MCF 10A (cell line): ENCODE data around the gene KLHDC4. TPM values are rescaled to one million over a fixed set of nuclear protein-coding genes. Genes with fewer than 3 reads are reported as not detected.

Experiments used
- BruUV-seq: library from RNA; stranded (reverse); fragments of 400-500 nt; replicated peaks from 2 replicates; lab custom pipeline; 2021; lab: Mats Ljungman, UMichigan
- CTCF ChIA-PET: fragments of 300-600 bp; sonication (Branson Sonifier 250); formaldehyde crosslinking; extraction: SDS; loops from one replicate; lab custom pipeline; 2021; ENCODE audit warnings: antibody characterized with exemption, inconsistent platforms; lab: Yijun Ruan, JAX
- POLR2A ChIA-PET: fragments of 300-600, 350-650 bp; sonication (Branson Sonifier 250); formaldehyde crosslinking; extraction: SDS; loops from one replicate; lab custom pipeline; 2020; ENCODE audit warnings: antibody characterized with exemption, inconsistent platforms; lab: Yijun Ruan, JAX
- DNase-seq: peaks from one replicate; pipeline ENCODE4 v3.0.0-alpha.2; 2018; ENCODE audit not compliant: unreplicated experiment
- H3K27ac Mint-ChIP-seq: one replicate; pipeline ENCODE4 v1.8.0; 2022; ENCODE audit warnings: mild to moderate bottlenecking, low read depth, mixed read lengths; ENCODE audit not compliant: unreplicated experiment
- H3K27me3 Mint-ChIP-seq: one replicate; pipeline ENCODE4 v1.8.0; 2022; ENCODE audit warnings: mixed read lengths; ENCODE audit not compliant: insufficient read depth, unreplicated experiment
- H3K36me3 Mint-ChIP-seq: one replicate; pipeline ENCODE4 v1.8.0; 2022; ENCODE audit warnings: mild to moderate bottlenecking, moderate library complexity, mixed read lengths; ENCODE audit not compliant: insufficient read depth, unreplicated experiment
- H3K4me1 Mint-ChIP-seq: one replicate; pipeline ENCODE4 v1.8.0; 2022; ENCODE audit warnings: mixed read lengths; ENCODE audit not compliant: insufficient read depth, unreplicated experiment
- H3K4me3 Mint-ChIP-seq: one replicate; pipeline ENCODE4 v1.8.0; 2022; ENCODE audit warnings: mild to moderate bottlenecking, moderate library complexity, mixed read lengths; ENCODE audit not compliant: unreplicated experiment
- H3K9me3 Mint-ChIP-seq: one replicate; pipeline ENCODE4 v1.8.0; 2022; ENCODE audit warnings: mixed read lengths; ENCODE audit not compliant: unreplicated experiment
- intact Hi-C: fragments of 100-400 bp; cut with micrococcal nuclease; formaldehyde crosslinking; loops from 2 replicates; pipeline ENCODE4 v1.14.1; 2022
- total RNA-seq: library from RNA; stranded (reverse); gene quantifications from 2 replicates; pipeline ENCODE4 v1.2.3, GENCODE V29; 2022
- TF ChIP-seq, protein P1 (sequence below): fragments of 200-600 bp; IDR thresholded peaks from one replicate; pipeline ENCODE4 v1.8.0; 2022; ENCODE audit warnings: antibody characterized with exemption, mild to moderate bottlenecking; ENCODE audit not compliant: unreplicated experiment

Gene KLHDC4
- total RNA-seq, 1 experiment from 2014 or later: 106 TPM

- BruUV-seq: no TSS peak
- ChIA-PET CTCF (interaction anchor here (1.1 kb wide), 1 partner anchor 71 kb away, joined by 4 read pairs; no protein-coding TSS in a partner anchor), POLR2A (interaction anchor here (0.7 kb wide), 1 partner anchor 10 kb away, joined by 3 read pairs; no protein-coding TSS in a partner anchor)
- H3K36me3 Mint-ChIP-seq: peaks cover 55% of the 10 kb centered on the region
- H3K27me3 Mint-ChIP-seq: no peaks in the 10 kb centered on the region
- DNase-seq: no peak
- H3K27ac Mint-ChIP-seq: no peak overlapping the region
- TF ChIP-seq, protein P1, sequence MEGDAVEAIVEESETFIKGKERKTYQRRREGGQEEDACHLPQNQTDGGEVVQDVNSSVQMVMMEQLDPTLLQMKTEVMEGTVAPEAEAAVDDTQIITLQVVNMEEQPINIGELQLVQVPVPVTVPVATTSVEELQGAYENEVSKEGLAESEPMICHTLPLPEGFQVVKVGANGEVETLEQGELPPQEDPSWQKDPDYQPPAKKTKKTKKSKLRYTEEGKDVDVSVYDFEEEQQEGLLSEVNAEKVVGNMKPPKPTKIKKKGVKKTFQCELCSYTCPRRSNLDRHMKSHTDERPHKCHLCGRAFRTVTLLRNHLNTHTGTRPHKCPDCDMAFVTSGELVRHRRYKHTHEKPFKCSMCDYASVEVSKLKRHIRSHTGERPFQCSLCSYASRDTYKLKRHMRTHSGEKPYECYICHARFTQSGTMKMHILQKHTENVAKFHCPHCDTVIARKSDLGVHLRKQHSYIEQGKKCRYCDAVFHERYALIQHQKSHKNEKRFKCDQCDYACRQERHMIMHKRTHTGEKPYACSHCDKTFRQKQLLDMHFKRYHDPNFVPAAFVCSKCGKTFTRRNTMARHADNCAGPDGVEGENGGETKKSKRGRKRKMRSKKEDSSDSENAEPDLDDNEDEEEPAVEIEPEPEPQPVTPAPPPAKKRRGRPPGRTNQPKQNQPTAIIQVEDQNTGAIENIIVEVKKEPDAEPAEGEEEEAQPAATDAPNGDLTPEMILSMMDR: no peak
- no peaks in the 10 kb centered on the region for H3K4me1 Mint-ChIP-seq
- H3K4me3 Mint-ChIP-seq: no peak overlapping the region
- H3K9me3 Mint-ChIP-seq: no peaks in the 10 kb centered on the region
- intact Hi-C loops: no loop called here
These were observed 67.0 kb downstream of the KLHDC4 start for GRCh38 chr16:87698676-87699199.

DNA sequence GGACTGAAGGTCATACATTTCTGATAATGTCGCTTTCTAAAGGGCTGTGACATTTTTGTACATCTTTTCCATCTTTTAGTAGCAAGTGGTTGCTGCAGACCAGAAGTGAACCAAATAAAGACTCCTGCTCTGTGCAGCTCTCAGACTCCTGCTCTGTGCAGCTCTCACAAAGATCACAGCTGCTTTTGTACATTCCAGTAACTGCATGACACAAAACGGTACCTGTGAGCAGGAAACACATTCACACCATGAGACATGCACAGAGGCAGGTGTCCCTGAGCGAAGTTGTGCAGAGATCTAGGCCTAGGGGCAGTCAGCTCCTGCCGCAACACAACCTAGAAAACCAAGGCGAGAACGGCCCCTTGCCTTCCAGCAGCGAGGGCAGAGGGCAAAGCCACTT, 67.5 kb downstream of the KLHDC4 start:
- H3K36me3 Mint-ChIP-seq: peaks cover 57% of the 10 kb centered on the region
- H3K9me3 Mint-ChIP-seq: no peaks in the 10 kb centered on the region
- no peak for DNase-seq
- TF ChIP-seq, protein P1: no peak
- intact Hi-C loops: no loop called here
- H3K4me1 Mint-ChIP-seq: no peaks in the 10 kb centered on the region
- no peak overlapping the region for H3K4me3 Mint-ChIP-seq
- BruUV-seq: no TSS peak
- CTCF ChIA-PET: interaction anchor here (0.6 to 1.1 kb wide), 2 partner anchors 15 to 72 kb away, joined by 3 to 4 read pairs; no protein-coding TSS in a partner anchor
- no peaks in the 10 kb centered on the region for H3K27me3 Mint-ChIP-seq
- POLR2A ChIA-PET: interaction anchor here (0.7 kb wide), 1 partner anchor 10 kb away, joined by 3 read pairs; no protein-coding TSS in a partner anchor
- H3K27ac Mint-ChIP-seq: no peak overlapping the region

- no peak overlapping the region for H3K4me3 Mint-ChIP-seq
- no peak overlapping the region for H3K27ac Mint-ChIP-seq
- no peaks in the 10 kb centered on the region for H3K4me1 Mint-ChIP-seq
- ChIA-PET CTCF (interaction anchor here (0.6 to 1.1 kb wide), 3 partner anchors 15 to 81 kb away, joined by 3 to 4 read pairs (median 3); no protein-coding TSS in a partner anchor), POLR2A (interaction anchor here (0.7 kb wide), 1 partner anchor 10 kb away, joined by 3 read pairs; no protein-coding TSS in a partner anchor)
- H3K36me3 Mint-ChIP-seq: peaks cover 61% of the 10 kb centered on the region
- intact Hi-C loops: no loop called here
- BruUV-seq: no TSS peak
- no peak for DNase-seq
- H3K27me3 Mint-ChIP-seq: no peaks in the 10 kb centered on the region
- TF ChIP-seq, protein P1: no peak
- no peaks in the 10 kb centered on the region for H3K9me3 Mint-ChIP-seq
These were observed 68.0 kb downstream of the KLHDC4 start for GRCh38 chr16:87697792-87698191.

DNA sequence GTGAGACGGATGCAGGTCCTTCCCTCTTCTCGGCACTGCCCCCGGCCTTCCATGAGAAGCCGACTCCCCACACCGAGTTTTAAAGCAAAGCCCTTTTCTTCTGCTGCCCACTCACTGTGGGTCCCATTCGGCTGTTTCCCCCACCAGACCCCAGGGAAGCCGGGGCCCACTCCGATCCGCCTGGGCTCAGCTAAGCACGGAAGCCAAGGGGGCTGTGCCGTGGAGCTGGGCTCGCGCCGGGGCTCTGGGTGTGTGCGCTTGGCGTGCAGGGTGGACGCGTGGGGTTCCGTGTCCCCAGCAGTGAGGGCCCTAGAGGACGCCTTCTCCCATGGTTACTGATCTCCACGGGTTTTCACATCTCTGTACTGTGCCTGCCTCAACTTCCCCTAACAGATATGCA, 68.5 kb downstream of the KLHDC4 start:
- no TSS peak for BruUV-seq
- DNase-seq: no peak
- Mint-ChIP-seq H3K27ac (no peak overlapping the region), H3K27me3 (no peaks in the 10 kb centered on the region), H3K9me3 (no peaks in the 10 kb centered on the region), H3K4me1 (no peaks in the 10 kb centered on the region), H3K4me3 (no peak overlapping the region), H3K36me3 (peaks cover 62% of the 10 kb centered on the region)
- POLR2A ChIA-PET: no interaction called here
- CTCF ChIA-PET: interaction anchor here (0.6 kb wide), 1 partner anchor 82 kb away, joined by 3 read pairs; no protein-coding TSS in a partner anchor
- TF ChIP-seq, protein P1: no peak
- intact Hi-C loops: no loop called here
